Measurements from ENCODE around the gene RAB11FIP3.
"Not testable (repeated sequence)": the region's sequence is repeated elsewhere in the genome, so short reads cannot be mapped to it uniquely, and the experiment has no call there.

RAB11FIP3 gene

DNA sequence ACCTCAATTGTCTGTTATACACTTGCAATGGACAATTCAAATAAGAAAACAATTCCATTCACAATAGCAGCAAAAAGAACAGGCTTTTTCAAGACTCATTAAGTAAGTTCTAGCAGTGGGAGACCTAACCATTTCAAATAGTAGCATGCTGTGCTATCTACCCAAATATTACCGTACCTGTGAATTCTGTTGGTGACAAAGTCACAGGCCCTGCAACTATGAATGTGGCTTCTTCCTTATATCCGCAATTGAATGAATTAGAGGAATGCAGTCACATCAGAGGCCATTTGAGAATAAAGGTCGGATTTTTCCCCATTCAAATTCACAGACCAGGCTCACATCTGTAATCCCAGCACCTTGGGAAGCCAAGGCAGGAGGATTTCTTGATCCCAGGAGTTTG is 29.2 kb upstream of the RAB11FIP3 start:
- DNase-seq: no peak

GRCh38 chr16:396605-397004 is 28.8 kb upstream of the RAB11FIP3 start:
- DNase-seq: peak; percentile 47 to 74 (median 60)

- peak; percentile 40 to 69 (median 53) for DNase-seq
Measured at GRCh38 chr16:397135-397661, 28.3 kb upstream of the RAB11FIP3 start, which contains the start of gene NME4. Gene NME4 (plus strand): TSS chr16:397199. CDS start chr16:397223, 24 bp downstream.

DNA sequence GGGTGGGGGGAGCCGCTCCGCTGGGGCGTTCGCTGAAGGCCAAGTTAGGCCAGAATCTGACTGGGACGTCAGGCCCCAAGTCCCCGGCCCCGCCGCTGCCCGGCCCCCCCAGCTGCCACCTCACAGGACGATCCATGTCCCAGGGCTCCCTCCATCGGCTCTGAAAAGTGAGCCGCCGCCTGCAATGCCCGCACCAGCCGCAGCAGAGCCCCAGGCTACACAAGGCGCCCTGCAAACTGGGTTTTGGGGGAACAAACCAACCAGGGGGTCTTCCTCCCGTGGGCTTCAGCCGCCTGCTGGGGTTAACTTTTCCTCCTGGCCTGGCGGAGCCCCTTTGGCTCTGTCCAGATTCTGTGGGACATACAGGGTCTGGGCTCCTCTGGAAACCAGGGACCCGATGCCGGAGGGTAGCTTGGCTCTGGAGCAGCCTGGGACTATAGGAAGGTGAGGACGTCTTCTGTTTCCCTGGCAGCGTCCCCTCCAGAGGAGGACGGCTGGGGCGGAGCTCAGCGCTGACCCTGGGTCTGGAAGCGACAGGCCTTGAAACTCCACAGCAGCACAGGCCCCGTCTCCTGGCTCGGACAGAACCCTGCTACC is 27.6 kb upstream of the RAB11FIP3 start:
- DNase-seq: peak; percentile 59 to 79 (median 66)

- DNase-seq: no peak
Measured at GRCh38 chr16:398561-399339, 26.7 kb upstream of the RAB11FIP3 start.

- DNase-seq: no peak
Measured at GRCh38 chr16:399340-400019, 26.0 kb upstream of the RAB11FIP3 start.

- no peak for DNase-seq
Measured at GRCh38 chr16:400061-400591, 25.3 kb upstream of the RAB11FIP3 start.

DNA sequence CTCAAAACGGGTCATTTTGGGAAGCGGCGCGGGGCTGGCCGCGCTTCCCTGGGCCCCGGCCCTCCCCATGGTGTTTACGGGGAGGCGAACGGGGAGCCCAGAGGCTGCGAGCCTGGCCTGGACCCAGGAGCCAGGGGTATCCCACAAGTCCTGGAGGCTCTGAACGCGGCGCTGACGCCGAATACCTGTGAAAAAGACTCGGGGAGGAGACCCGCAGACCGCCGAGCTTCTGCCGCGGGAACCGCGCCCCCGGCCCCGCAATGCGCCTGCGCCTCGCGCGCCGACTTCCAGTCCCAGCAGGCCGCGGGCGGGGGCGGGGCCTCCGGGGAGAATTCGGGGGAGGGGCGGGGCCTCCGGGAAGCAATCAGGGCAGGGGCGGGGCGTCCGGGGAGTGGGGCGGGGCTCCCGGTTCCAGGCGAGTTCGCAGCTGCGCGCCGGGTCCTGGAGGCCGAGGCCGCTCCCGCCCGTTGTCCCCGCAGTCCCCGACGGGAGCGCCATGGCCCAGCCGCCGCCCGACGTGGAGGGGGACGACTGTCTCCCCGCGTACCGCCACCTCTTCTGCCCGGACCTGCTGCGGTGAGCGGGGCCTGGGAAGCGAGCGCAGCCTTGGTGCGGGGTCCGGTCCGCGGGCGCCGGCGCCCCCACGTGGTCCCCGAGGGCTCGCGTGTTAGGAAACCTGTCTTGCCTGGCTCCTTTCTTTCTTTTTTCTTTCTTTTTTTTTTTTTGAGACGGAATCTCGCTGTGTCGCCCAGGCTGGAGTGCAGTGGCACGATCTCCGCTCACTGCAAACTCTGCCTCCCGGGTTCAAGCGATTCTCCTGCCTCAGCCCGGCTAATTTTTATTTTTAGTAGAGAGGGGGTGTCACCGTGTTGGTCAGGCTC is 23.7 kb upstream of the RAB11FIP3 start, which contains the start of gene DECR2:
Gene DECR2 (plus strand): TSS at position 418 of the 881 bp plus-strand sequence. CDS start 79 bp downstream, at position 497.
- DNase-seq: peak; percentile 90 to 100 (median 99)

DNA sequence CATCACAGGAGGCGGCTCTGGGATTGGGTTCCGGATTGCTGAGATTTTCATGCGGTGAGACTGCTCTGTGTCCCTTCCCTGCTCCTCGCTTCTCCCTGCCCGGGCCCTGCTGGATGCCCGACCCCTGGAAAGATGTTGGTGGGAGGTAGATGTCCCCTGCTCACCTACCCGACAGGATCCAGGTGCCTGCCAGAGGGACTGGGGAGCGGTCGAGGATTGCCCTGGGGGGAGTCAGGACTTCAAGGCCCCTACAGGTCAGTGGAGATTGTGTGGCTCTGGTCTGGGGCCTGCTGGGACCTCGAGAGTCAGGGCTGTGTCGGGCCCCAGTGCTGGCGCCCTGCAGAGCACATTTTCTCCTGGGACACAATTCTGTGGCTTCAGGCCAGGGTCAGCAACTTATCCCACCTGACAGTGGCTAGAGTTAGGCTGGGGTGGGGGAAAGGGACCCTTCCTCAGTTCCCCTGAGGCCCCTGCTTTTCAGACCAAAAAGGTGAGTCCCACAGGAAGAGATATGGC is 20.4 kb upstream of the RAB11FIP3 start:
- DNase-seq: no peak

DNA sequence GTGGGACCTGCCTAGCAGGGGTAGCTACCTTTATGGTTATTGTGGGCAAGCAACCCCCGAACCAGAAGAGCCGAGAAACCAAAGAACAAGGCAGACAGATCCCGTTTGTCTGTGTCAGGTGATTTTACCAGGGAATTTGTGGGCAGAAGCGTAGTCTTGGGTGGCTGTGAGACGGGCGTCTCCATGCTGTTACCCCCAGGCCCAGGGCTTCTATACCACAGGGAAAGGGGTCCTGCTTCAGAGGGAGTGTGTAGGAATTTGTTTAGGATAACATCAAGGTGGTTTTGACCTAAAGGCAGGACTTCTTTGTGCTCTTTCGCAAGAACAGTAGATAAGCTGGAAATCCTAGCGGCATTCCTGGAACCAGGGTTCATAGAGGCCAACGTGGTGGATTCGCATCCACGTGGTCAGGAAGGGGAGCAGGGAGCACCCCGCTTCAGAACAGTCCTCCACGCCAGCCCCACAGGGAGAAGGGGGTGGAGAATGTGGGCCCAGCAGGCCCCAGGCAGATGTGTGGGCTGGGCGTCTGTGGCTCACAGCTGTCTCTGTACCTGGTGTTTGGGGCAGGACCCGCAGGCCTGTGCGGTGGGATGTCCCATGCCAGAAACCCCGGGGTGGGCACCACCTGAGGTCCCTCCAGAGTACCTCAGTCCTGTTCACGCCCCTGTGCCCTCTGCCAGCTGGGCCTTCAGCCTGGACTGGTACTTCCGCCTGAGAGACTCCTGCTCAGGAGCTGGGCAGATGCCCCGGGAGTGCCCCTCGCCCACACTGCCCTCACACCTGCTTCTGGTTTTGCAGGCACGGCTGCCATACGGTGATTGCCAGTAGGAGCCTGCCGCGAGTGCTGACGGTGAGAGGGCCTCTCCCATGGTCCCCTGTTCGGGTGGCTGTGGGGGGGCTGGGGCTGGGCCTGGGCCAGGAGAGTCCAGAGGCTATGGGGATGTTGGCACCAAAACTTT is 19.6 kb upstream of the RAB11FIP3 start:
- no peak for DNase-seq

DNA sequence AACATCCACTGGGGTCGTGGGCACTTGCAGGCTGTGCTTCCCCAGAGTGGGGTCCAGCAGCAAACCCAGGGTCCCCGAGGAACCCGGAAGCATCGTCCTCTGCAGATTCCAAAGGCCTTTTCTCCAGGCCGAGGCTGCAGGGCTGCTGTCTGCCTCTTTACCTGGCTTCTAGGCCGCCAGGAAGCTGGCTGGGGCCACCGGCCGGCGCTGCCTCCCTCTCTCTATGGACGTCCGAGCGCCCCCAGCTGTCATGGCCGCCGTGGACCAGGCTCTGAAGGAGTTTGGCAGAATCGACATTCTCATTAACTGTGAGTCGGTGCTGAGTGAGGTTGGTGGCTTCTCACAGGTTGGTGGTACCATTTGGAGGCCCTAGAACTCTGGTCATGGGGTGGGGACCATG is 18.2 kb upstream of the RAB11FIP3 start:
- no peak for DNase-seq

GRCh38 chr16:410516-411178 is 14.8 kb upstream of the RAB11FIP3 start:
- no peak for DNase-seq

DNA sequence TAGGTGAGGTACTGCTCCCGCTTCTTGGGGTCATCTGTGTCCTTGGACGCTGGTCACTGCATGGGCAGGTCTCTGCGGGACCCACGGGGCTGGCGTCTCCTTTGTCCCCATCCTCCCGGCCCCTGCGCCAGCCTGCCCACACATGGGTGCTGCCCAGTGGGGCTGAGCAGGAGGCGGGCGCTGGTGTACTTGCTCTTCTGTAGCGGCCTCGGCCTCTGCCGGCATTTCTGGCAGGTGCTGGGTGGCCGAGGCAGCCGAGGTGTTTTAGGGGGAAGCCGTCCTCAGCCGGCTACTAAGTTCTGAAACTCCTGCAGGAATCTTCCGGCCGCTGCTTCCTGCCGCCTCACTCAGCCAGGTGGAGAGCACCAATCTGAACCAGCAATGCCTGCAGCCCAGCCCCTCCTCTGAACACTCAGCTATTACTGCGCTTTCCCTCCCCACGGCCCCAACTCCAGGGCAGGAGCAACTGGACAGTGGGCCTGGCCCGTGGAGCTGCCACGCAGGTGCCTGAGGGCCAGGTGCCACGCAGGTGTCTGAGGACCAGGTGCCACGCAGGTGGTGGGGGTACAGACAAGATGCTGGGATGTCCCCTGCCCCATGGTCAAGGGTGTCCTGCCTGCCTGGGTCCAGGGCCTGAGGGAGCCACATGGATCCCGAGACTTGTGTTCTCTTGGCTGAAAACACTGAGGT is 13.7 kb upstream of the RAB11FIP3 start:
- no peak for DNase-seq

- no peak for DNase-seq
Measured at GRCh38 chr16:414395-415169, 10.9 kb upstream of the RAB11FIP3 start.

DNA sequence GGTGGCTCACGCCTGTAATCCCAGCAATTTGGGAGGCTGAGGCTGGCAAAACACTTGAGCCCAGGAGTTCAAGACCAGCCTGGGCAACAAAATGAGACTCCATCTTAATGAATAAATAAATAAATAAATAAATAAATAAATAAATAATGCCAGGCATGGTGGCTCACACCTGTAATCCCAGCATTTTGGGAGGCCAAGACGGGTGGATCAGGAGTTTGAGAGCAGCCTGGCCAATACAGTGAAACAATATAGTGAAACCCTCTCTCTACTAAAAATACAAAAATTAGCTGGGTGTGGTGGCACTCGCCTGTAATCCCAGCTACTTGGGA is 10.3 kb upstream of the RAB11FIP3 start:
- not testable (repeated sequence) for DNase-seq

- peak; percentile 21 to 34 (median 25) for DNase-seq
Measured at GRCh38 chr16:422179-422578, 3.3 kb upstream of the RAB11FIP3 start.

- peak; percentile 40 to 58 (median 49) for DNase-seq
Measured at GRCh38 chr16:424033-424622, 1.3 kb upstream of the RAB11FIP3 start.

GRCh38 chr16:424623-425081 is 797 bp upstream of the RAB11FIP3 start:
- DNase-seq: peak; percentile 35 to 54 (median 44)

Measured in suppressor macrophage treated with lipopolysaccharide for 1 hour (primary cell).